PC-9 (cell line): ENCODE data around the gene RGS3. TPM values are rescaled to one million over a fixed set of nuclear protein-coding genes. Genes with fewer than 3 reads are reported as not detected.

Experiments
- BruUV-seq: library from RNA; stranded (reverse); fragments of 400-500 nt; replicated peaks from 2 replicates; lab custom pipeline; 2021; lab: Mats Ljungman, UMichigan
- CTCF ChIA-PET: fragments of 300-600 bp; sonication (Branson Sonifier 250); formaldehyde crosslinking; loops from one replicate; lab custom pipeline; 2022; ENCODE audit warnings: antibody characterized with exemption; lab: Charles Lee
- POLR2A ChIA-PET: fragments of 300-600 bp; sonication (Branson Sonifier 250); formaldehyde crosslinking; loops from one replicate; lab custom pipeline; 2022; ENCODE audit warnings: antibody characterized with exemption; ENCODE audit not compliant: unreplicated experiment; lab: Charles Lee
- DNase-seq, 2 experiments: peaks; one replicate each; pipeline versions ENCODE4 v3.0.0 to v3.0.0-alpha.2; 2015 to 2022; ENCODE audit warnings: mixed read lengths in 1 of 2
- H2AFZ ChIP-seq: fragments of 200-600 bp; sonication (generic); 2 replicates; pipeline ENCODE4 v1.8.1; 2017; ENCODE audit warnings: antibody characterized with exemption
- H3F3A ChIP-seq: fragments of 200-600 bp; sonication (generic); 2 replicates; pipeline ENCODE4 v1.8.1; 2017; ENCODE audit warnings: antibody characterized with exemption, mild to moderate bottlenecking, low read depth; ENCODE audit not compliant: insufficient read depth
- H3K27ac ChIP-seq: fragments of 200-600 bp; sonication (generic); 2 replicates; pipeline ENCODE4 v1.6.1; 2016; ENCODE audit warnings: mixed run types
- H3K27me3 ChIP-seq: fragments of 200-600 bp; sonication (generic); 2 replicates; pipeline ENCODE4 v1.6.1; 2016; ENCODE audit warnings: low read depth, mixed run types; ENCODE audit not compliant: insufficient read depth
- H3K36me3 ChIP-seq: fragments of 200-600 bp; sonication (generic); 2 replicates; pipeline ENCODE4 v1.6.1; 2016; ENCODE audit warnings: low read depth, mixed run types
- H3K4me1 ChIP-seq: fragments of 200-600 bp; sonication (generic); replicated peaks from 2 replicates; pipeline ENCODE4 v1.6.1; 2016; ENCODE audit warnings: mixed run types; ENCODE audit not compliant: insufficient read depth
- H3K4me2 ChIP-seq: fragments of 200-600 bp; sonication (generic); 2 replicates; pipeline ENCODE4 v1.6.1; 2017; ENCODE audit warnings: mixed run types
- H3K4me3 ChIP-seq: fragments of 200-600 bp; sonication (generic); 2 replicates; pipeline ENCODE4 v1.6.1; 2016; ENCODE audit warnings: mixed run types
- H3K79me2 ChIP-seq: fragments of 200-600 bp; sonication (generic); 2 replicates; pipeline ENCODE4 v1.6.1; 2017; ENCODE audit warnings: low read depth, mixed run types
- H3K9me2 ChIP-seq: fragments of 200-600 bp; sonication (generic); 2 replicates; pipeline ENCODE4 v1.8.1; 2017; ENCODE audit warnings: mild to moderate bottlenecking; ENCODE audit not compliant: insufficient read depth
- H3K9me3 ChIP-seq: fragments of 200-600 bp; sonication (generic); 2 replicates; pipeline ENCODE4 v1.8.1; 2016; ENCODE audit warnings: low read depth; ENCODE audit not compliant: insufficient read depth
- H4K20me1 ChIP-seq: fragments of 200-600 bp; sonication (generic); 2 replicates; pipeline ENCODE4 v1.8.1; 2017; ENCODE audit not compliant: insufficient read depth
- EZH2 ChIP-seq: fragments of 200-600 bp; sonication (generic); IDR thresholded peaks from 2 replicates; pipeline ENCODE4 v1.8.0; 2017; ENCODE audit warnings: antibody characterized with exemption, low read depth
- intact Hi-C: fragments of 100-400 bp; cut with micrococcal nuclease; formaldehyde crosslinking; loops from one replicate; pipeline ENCODE4 v1.10.0; 2022; ENCODE audit not compliant: unreplicated experiment
- total RNA-seq: library from RNA; stranded (reverse); gene quantifications from 2 replicates; pipeline ENCODE4 v1.2.3, GENCODE V29; 2021
- TF ChIP-seq, protein P1 (sequence below): fragments of 200-600 bp; sonication (generic); conservative IDR thresholded peaks from 2 replicates; pipeline ENCODE4 v1.6.1; 2017; ENCODE audit warnings: mixed run types, antibody characterized with exemption, mild to moderate bottlenecking, moderate library complexity

The RGS3 gene
- total RNA-seq, 1 experiment from 2014 or later = 75.8 TPM

DNA sequence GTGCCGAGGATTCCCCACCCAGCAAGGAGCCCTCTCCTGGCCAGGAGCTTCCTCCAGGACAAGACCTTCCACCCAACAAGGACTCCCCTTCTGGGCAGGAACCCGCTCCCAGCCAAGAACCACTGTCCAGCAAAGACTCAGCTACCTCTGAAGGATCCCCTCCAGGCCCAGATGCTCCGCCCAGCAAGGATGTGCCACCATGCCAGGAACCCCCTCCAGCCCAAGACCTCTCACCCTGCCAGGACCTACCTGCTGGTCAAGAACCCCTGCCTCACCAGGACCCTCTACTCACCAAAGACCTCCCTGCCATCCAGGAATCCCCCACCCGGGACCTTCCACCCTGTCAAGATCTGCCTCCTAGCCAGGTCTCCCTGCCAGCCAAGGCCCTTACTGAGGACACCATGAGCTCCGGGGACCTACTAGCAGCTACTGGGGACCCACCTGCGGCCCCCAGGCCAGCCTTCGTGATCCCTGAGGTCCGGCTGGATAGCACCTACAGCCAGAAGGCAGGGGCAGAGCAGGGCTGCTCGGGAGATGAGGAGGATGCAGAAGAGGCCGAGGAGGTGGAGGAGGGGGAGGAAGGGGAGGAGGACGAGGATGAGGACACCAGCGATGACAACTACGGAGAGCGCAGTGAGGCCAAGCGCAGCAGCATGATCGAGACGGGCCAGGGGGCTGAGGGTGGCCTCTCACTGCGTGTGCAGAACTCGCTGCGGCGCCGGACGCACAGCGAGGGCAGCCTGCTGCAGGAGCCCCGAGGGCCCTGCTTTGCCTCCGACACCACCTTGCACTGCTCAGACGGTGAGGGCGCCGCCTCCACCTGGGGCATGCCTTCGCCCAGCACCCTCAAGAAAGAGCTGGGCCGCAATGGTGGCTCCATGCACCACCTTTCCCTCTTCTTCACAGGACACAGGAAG is 120.2 kb downstream of the RGS3 start:
- CTCF ChIA-PET = no interaction called here

DNA sequence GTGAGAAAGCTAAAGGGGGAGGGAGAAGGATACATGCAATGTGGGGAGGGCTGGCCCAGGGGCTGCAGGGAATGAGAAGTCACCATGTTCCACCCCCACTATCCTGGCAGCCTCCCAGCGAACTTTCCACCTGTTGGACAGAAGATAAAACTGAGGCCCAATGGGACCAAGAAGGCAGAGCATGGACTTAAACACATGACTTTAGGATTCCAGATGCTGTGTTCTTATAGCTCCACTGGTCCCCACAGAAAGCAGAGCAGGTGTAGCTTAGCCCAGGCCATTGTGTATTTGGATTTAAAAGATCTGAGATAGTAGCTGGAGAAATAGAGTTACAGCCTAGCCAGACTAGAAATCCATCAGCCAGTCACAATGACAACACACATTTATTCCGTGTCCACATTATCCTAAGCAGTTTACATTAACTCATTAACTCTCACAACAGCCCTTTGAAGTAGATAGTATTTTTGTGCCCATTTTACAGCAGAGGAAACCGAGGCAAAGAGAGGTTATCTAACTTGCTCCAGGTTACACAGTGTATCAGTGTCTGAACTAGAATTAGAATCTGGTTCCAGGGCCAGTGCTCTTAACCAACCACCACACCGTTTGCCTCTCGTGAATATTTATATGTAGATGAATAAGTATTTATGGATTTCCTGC is 121.0 kb downstream of the RGS3 start:
- H3K4me3 ChIP-seq = no peak overlapping the region
- H3F3A ChIP-seq = peaks cover 9% of the 10 kb centered on the region
- H3K27ac ChIP-seq = no peak overlapping the region
- no peaks in the 10 kb centered on the region for H4K20me1 ChIP-seq
- H3K27me3 ChIP-seq = no peaks in the 10 kb centered on the region
- no peak for TF ChIP-seq EZH2
- TF ChIP-seq, protein P1, sequence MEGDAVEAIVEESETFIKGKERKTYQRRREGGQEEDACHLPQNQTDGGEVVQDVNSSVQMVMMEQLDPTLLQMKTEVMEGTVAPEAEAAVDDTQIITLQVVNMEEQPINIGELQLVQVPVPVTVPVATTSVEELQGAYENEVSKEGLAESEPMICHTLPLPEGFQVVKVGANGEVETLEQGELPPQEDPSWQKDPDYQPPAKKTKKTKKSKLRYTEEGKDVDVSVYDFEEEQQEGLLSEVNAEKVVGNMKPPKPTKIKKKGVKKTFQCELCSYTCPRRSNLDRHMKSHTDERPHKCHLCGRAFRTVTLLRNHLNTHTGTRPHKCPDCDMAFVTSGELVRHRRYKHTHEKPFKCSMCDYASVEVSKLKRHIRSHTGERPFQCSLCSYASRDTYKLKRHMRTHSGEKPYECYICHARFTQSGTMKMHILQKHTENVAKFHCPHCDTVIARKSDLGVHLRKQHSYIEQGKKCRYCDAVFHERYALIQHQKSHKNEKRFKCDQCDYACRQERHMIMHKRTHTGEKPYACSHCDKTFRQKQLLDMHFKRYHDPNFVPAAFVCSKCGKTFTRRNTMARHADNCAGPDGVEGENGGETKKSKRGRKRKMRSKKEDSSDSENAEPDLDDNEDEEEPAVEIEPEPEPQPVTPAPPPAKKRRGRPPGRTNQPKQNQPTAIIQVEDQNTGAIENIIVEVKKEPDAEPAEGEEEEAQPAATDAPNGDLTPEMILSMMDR = no peak
- no peak for DNase-seq
- peaks cover 32% of the 10 kb centered on the region for H3K4me1 ChIP-seq
- H3K9me2 ChIP-seq = no peaks in the 10 kb centered on the region
- intact Hi-C loops = loop anchor here (5.0 kb wide), 2 partner anchors 182 to 362 kb away; partner anchors contain the start of genes ALAD, FKBP15 and SLC31A1
- CTCF ChIA-PET = no interaction called here
- no peak overlapping the region for H2AFZ ChIP-seq
- no peaks in the 10 kb centered on the region for H3K9me3 ChIP-seq
- no TSS peak for BruUV-seq
- peaks cover 7% of the 10 kb centered on the region for H3K79me2 ChIP-seq
- POLR2A ChIA-PET = no interaction called here
- H3K4me2 ChIP-seq = no peak overlapping the region
- H3K36me3 ChIP-seq = peaks cover 13% of the 10 kb centered on the region; the same call in 1 of the 2 replicates

More for the DNA sequence above, 120.2 kb downstream of the RGS3 start:
- intact Hi-C loops = loop anchor here (5.0 kb wide), 2 partner anchors 181 to 361 kb away; partner anchors contain the start of genes ALAD, FKBP15 and SLC31A1
- Histone ChIP-seq H3K9me3 (no peaks in the 10 kb centered on the region), H2AFZ (no peak overlapping the region), H3K27ac (no peak overlapping the region), H3K36me3 (peaks cover 13% of the 10 kb centered on the region; the same call in 1 of the 2 replicates), H4K20me1 (no peaks in the 10 kb centered on the region), H3K4me1 (peaks cover 40% of the 10 kb centered on the region), H3K4me3 (no peak overlapping the region), H3K9me2 (no peaks in the 10 kb centered on the region), H3F3A (peaks cover 15% of the 10 kb centered on the region), H3K79me2 (peaks cover 7% of the 10 kb centered on the region), H3K27me3 (no peaks in the 10 kb centered on the region), H3K4me2 (no peak overlapping the region)
- TF ChIP-seq, protein P1 = no peak
- TF ChIP-seq EZH2 = no peak
- DNase-seq = no peak
- POLR2A ChIA-PET = no interaction called here
- BruUV-seq = no TSS peak

GRCh38 chr9:113585085-113585442 is 121.5 kb downstream of the RGS3 start:
- CTCF ChIA-PET = no interaction called here
- intact Hi-C loops = no loop called here

More at GRCh38 chr9:113585085-113585442, 121.5 kb downstream of the RGS3 start:
- Histone ChIP-seq H3K4me1 (peaks cover 27% of the 10 kb centered on the region), H3K27ac (no peak overlapping the region), H4K20me1 (no peaks in the 10 kb centered on the region), H2AFZ (no peak overlapping the region), H3F3A (peaks cover 4% of the 10 kb centered on the region), H3K9me3 (no peaks in the 10 kb centered on the region), H3K79me2 (peaks cover 3% of the 10 kb centered on the region), H3K4me3 (no peak overlapping the region), H3K4me2 (no peak overlapping the region), H3K9me2 (no peaks in the 10 kb centered on the region), H3K36me3 (peaks cover 13% of the 10 kb centered on the region; the same call in 1 of the 2 replicates), H3K27me3 (no peaks in the 10 kb centered on the region)
- DNase-seq = no peak
- TF ChIP-seq, protein P1 = no peak
- TF ChIP-seq EZH2 = no peak
- no TSS peak for BruUV-seq
- POLR2A ChIA-PET = no interaction called here
